ENCODE results near the gene SMG6.

GRCh38 chr17:2344528-2344927, 40.9 kb upstream of the SMG6 start:
- TF ChIP-seq GATA3 (IDR thresholded peaks at IDR 0.05; ENCODE audit: low read depth, low read length) (no peak), GATA2 (IDR thresholded peaks at IDR 0.05; ENCODE audit: low read depth, low read length) (no peak)

Measured in SH-SY5Y (cell line).